SK-N-SH (cell line): Measurements from ENCODE around the gene ACACB. TPM values are rescaled to one million over a fixed set of nuclear protein-coding genes. Genes with fewer than 3 reads are reported as not detected.

Experiments
- CTCF ChIA-PET: fragments of 300-600, 350-600 bp; formaldehyde crosslinking; extraction: SDS; loops from one replicate; lab custom pipeline; 2021; lab: Yijun Ruan, JAX
- POLR2A ChIA-PET: fragments of 350-600 bp; sonication (Branson Sonifier 250); formaldehyde crosslinking; extraction: SDS; loops from one replicate; lab custom pipeline; 2020; ENCODE audit warnings: antibody characterized with exemption, inconsistent platforms; lab: Yijun Ruan, JAX
- DNase-seq: peaks from one replicate; pipeline ENCODE4 v3.0.0; 2012
- H2AFZ ChIP-seq: fragments of 200-600 bp; sonication (generic); 2 replicates; pipeline ENCODE4 v1.8.1; 2016; ENCODE audit warnings: antibody characterized with exemption, mild to moderate bottlenecking, low read depth
- H3F3A ChIP-seq: fragments of 200-600 bp; sonication (generic); replicated peaks from 2 replicates; pipeline ENCODE3; 2016; ENCODE audit warnings: antibody characterized with exemption, mild to moderate bottlenecking; ENCODE audit not compliant: insufficient read depth
- H3K27ac ChIP-seq, 2 experiments: fragments of 200-500 bp in 1 of 2; fragments of 200-600 bp in 1 of 2; sonication (Bioruptor generic) in 1 of 2; sonication (generic), shearing (Covaris generic) in 1 of 2; 2 replicates each; pipeline versions ENCODE4 v1.5.1 to v1.6.1; 2014 to 2016; ENCODE audit warnings: low read depth in 2 of 2, inconsistent platforms in 1 of 2, low read length in 1 of 2, mild to moderate bottlenecking in 1 of 2, mixed read lengths in 1 of 2
- H3K27me3 ChIP-seq: fragments of 200-600 bp; sonication (generic), shearing (Covaris generic); 2 replicates; pipeline ENCODE4 v1.6.1; 2016; ENCODE audit warnings: mixed run types; ENCODE audit not compliant: insufficient read depth
- H3K36me3 ChIP-seq, 2 experiments: fragments of 200-500 bp in 1 of 2; fragments of 200-600 bp in 1 of 2; sonication (Bioruptor generic) in 1 of 2; sonication (generic) in 1 of 2; replicated peaks in 1 of 2; 2 replicates each; pipeline versions ENCODE3 to v1.5.1; 2014 to 2016; ENCODE audit warnings: low read length in 1 of 2, mild to moderate bottlenecking in 1 of 2; ENCODE audit not compliant: insufficient read depth in 2 of 2, control insufficient read depth in 1 of 2
- H3K4me1 ChIP-seq, 2 experiments: fragments of 200-500 bp in 1 of 2; fragments of 200-600 bp in 1 of 2; sonication (Bioruptor generic) in 1 of 2; sonication (generic), shearing (Covaris generic) in 1 of 2; 2 replicates each; pipeline versions ENCODE4 v1.5.1 to v1.6.1; 2014 to 2016; ENCODE audit warnings: low read depth in 1 of 2, low read length in 1 of 2, mixed run types in 1 of 2; ENCODE audit not compliant: insufficient read depth in 2 of 2, control insufficient read depth in 1 of 2
- H3K4me2 ChIP-seq: fragments of 200-600 bp; sonication (generic), shearing (Covaris generic); 2 replicates; pipeline ENCODE4 v1.6.1; 2017; ENCODE audit warnings: mixed run types
- H3K4me3 ChIP-seq, 2 experiments: fragments of 200-500 bp in 1 of 2; fragments of 200-600 bp in 1 of 2; sonication (Bioruptor generic) in 1 of 2; sonication (generic), shearing (Covaris generic) in 1 of 2; 2 replicates each; pipeline versions ENCODE4 v1.5.1 to v1.8.1; 2014 to 2016; ENCODE audit warnings: low read depth in 2 of 2, inconsistent platforms in 1 of 2, low read length in 1 of 2, mild to moderate bottlenecking in 1 of 2, mixed read lengths in 1 of 2, moderate library complexity in 1 of 2
- H3K79me2 ChIP-seq: fragments of 200-600 bp; sonication (generic); 2 replicates; pipeline ENCODE4 v1.8.1; 2017; ENCODE audit warnings: mild to moderate bottlenecking; ENCODE audit not compliant: insufficient read depth
- H3K9ac ChIP-seq: fragments of 200-600 bp; sonication (generic); 2 replicates; pipeline ENCODE4 v1.6.1; 2017; ENCODE audit warnings: mixed run types
- H3K9me2 ChIP-seq: fragments of 200-600 bp; sonication (generic); 2 replicates; pipeline ENCODE4 v1.6.1; 2017; ENCODE audit warnings: mixed run types
- H3K9me3 ChIP-seq: fragments of 200-600 bp; sonication (generic); 2 replicates; pipeline ENCODE4 v1.6.1; 2017; ENCODE audit warnings: mixed run types, mild to moderate bottlenecking, moderate library complexity
- H4K20me1 ChIP-seq: fragments of 200-600 bp; sonication (generic); 2 replicates; pipeline ENCODE4 v1.6.1; 2017; ENCODE audit warnings: mild to moderate bottlenecking, mixed run types; ENCODE audit not compliant: insufficient read depth
- ELF1 ChIP-seq: IDR thresholded peaks from 2 replicates; pipeline ENCODE4 v1.4.0; 2012
- EZH2phosphoT487 ChIP-seq: fragments of 200-600 bp; sonication (generic); IDR thresholded peaks from 2 replicates; pipeline ENCODE4 v1.6.1; 2017; ENCODE audit warnings: low read depth, mixed run types, mild to moderate bottlenecking, antibody characterized with exemption, moderate library complexity, borderline replicate concordance
- FOXJ3 ChIP-seq: sonication (generic); formaldehyde crosslinking; IDR thresholded peaks from 2 replicates; pipeline ENCODE4 v1.5.1; 2020; ENCODE audit warnings: mild to moderate bottlenecking, missing genetic modification reagents
- FOXM1 ChIP-seq: IDR thresholded peaks from 2 replicates; pipeline ENCODE4 v1.4.0; 2012; ENCODE audit warnings: low read depth, mild to moderate bottlenecking
- JUND ChIP-seq: IDR thresholded peaks from 2 replicates; pipeline ENCODE4 v1.4.0; 2012
- NRF1 ChIP-seq: IDR thresholded peaks from 2 replicates; pipeline ENCODE4 v1.6.1; 2012; ENCODE audit warnings: low read depth, mild to moderate bottlenecking, low read length
- PBX3 ChIP-seq: IDR thresholded peaks from 2 replicates; pipeline ENCODE4; 2012
- RCOR1 ChIP-seq: fragments of 150-350 bp; IDR thresholded peaks from 2 replicates; pipeline ENCODE4 v1.6.1; 2017; ENCODE audit warnings: antibody characterized with exemption, low read length
- RFX5 ChIP-seq: IDR thresholded peaks from 2 replicates; pipeline ENCODE4 v1.6.1; 2012; ENCODE audit warnings: mild to moderate bottlenecking, improper control_type of control experiment, low read length
- TCF12 ChIP-seq: IDR thresholded peaks from 2 replicates; pipeline ENCODE4 v1.4.0; 2012
- TEAD4 ChIP-seq: IDR thresholded peaks from 2 replicates; pipeline ENCODE4 v1.4.0; 2012; ENCODE audit warnings: mild to moderate bottlenecking, borderline replicate concordance; ENCODE audit not compliant: insufficient read depth
- USF1 ChIP-seq: IDR thresholded peaks from 2 replicates; pipeline ENCODE4 v1.4.0; 2012; ENCODE audit warnings: low read depth, borderline replicate concordance
- USF2 ChIP-seq: fragments of 150-350 bp; IDR thresholded peaks from 2 replicates; pipeline ENCODE4 v1.6.1; 2017; ENCODE audit warnings: antibody characterized with exemption, low read length, low read depth, borderline replicate concordance
- ZBTB33 ChIP-seq: IDR thresholded peaks from 2 replicates; pipeline ENCODE4 v1.4.0; 2012; ENCODE audit warnings: low read depth, borderline replicate concordance
- WGBS: methylation state at CpG from one replicate; pipeline ENCODE4 v1.1.6; 2017; ENCODE audit warnings: low lambda C conversion rate; 5-methylcytosine and 5-hydroxymethylcytosine counted together
- polyA plus RNA-seq, 3 experiments: library from polyadenylated mRNA; depleted of rRNA; stranded (reverse); fragments of >200 nt; gene quantifications; 2 replicates each; pipeline ENCODE4 v1.2.3, GENCODE V29; 2012

The ACACB gene
- polyA plus RNA-seq, 1 of the 3 experiments (the other 2 are of a cell fraction): 6.1 TPM

- Histone ChIP-seq H3F3A (no peaks in the 10 kb centered on the region), H3K4me3 (no peak overlapping the region)
- TF ChIP-seq ELF1 (no peak), RFX5 (no peak), TCF12 (no peak), EZH2phosphoT487 (no peak), NRF1 (no peak), USF1 (no peak), FOXM1 (no peak), USF2 (no peak), JUND (no peak), TEAD4 (no peak), PBX3 (no peak)
- TF ChIP-seq, all 33 proteins: peak for 0
- Histone ChIP-seq H3K79me2 (no peaks in the 10 kb centered on the region), H4K20me1 (no peaks in the 10 kb centered on the region), H3K9ac (no peak overlapping the region), H3K4me2 (no peak overlapping the region), H2AFZ (no peak overlapping the region), H3K27ac (no peak overlapping the region), H3K27me3 (no peaks in the 10 kb centered on the region), H3K36me3 (no peaks in the 10 kb centered on the region), H3K4me1 (peaks cover 0 to 18% of the 10 kb centered on the region in 2 experiments; a peak in 1 of 4 replicates), H3K9me3 (no peaks in the 10 kb centered on the region), H3K9me2 (no peaks in the 10 kb centered on the region)
- WGBS: 78% methylated on average over 10 of the region's 13 CpGs
- ChIA-PET CTCF (interaction anchor here (1.3 kb wide), 1 partner anchor 98 kb away, joined by 3 read pairs; no protein-coding TSS in a partner anchor), POLR2A (no interaction called here)
- DNase-seq: no peak
Observed at GRCh38 chr12:109295764-109296425, 179.5 kb downstream of the ACACB start.

GRCh38 chr12:109296431-109296830 lies 180.0 kb downstream of the ACACB start:
- Histone ChIP-seq H2AFZ (no peak overlapping the region), H3K79me2 (no peaks in the 10 kb centered on the region), H3K9ac (no peak overlapping the region), H3K27me3 (no peaks in the 10 kb centered on the region), H3K4me1 (peaks cover 0 to 12% of the 10 kb centered on the region in 2 experiments; a peak in 1 of 4 replicates), H3K4me2 (no peak overlapping the region), H4K20me1 (no peaks in the 10 kb centered on the region), H3K9me3 (no peaks in the 10 kb centered on the region), H3K9me2 (no peaks in the 10 kb centered on the region), H3K36me3 (no peaks in the 10 kb centered on the region), H3K4me3 (no peak overlapping the region), H3K27ac (no peak overlapping the region), H3F3A (no peaks in the 10 kb centered on the region)
- ChIA-PET CTCF (interaction anchor here (1.3 kb wide), 1 partner anchor 98 kb away, joined by 3 read pairs; no protein-coding TSS in a partner anchor), POLR2A (no interaction called here)
- WGBS: 31% methylated on average over 3 of the region's 3 CpGs
- TF ChIP-seq RFX5: no peak
- no peak for TF ChIP-seq FOXJ3 (CRISPR knock-in tag)
- TF ChIP-seq RCOR1: no peak
- no peak for TF ChIP-seq ZBTB33
- DNase-seq: no peak
